Stimulated activated CD8-positive, alpha-beta memory T cell treated with anti-CD3 and anti-CD28 coated beads, Interleukin-4, amount 100 ng/mL, for 24 hours (primary cell): ENCODE results near the gene ZFAND6.
"Not testable (repeated sequence)": the region's sequence is repeated elsewhere in the genome, so short reads cannot be mapped to it uniquely, and the experiment has no call there.

Experiments
- DNase-seq: peaks from one replicate; pipeline ENCODE4 v3.0.0-alpha.2; 2020; ENCODE audit warnings: low read depth

Gene ZFAND6

GRCh38 chr15:80099241-80099640, 39.8 kb downstream of the ZFAND6 start:
- DNase-seq: no peak

GRCh38 chr15:80099662-80100061, 40.2 kb downstream of the ZFAND6 start:
- DNase-seq: not testable (repeated sequence)

- no peak for DNase-seq
Measured at GRCh38 chr15:80100247-80100646, 40.8 kb downstream of the ZFAND6 start.

- DNase-seq: no peak
Measured at GRCh38 chr15:80105193-80105592, 45.7 kb downstream of the ZFAND6 start.

GRCh38 chr15:80105595-80105994, 46.1 kb downstream of the ZFAND6 start:
- DNase-seq: no peak

GRCh38 chr15:80106051-80106450, 46.6 kb downstream of the ZFAND6 start:
- no peak for DNase-seq

GRCh38 chr15:80107204-80107603, 47.7 kb downstream of the ZFAND6 start:
- DNase-seq: no peak

- no peak for DNase-seq
Measured at GRCh38 chr15:80107774-80108173, 48.3 kb downstream of the ZFAND6 start.

- DNase-seq: no peak
Measured at GRCh38 chr15:80109388-80109787, 49.9 kb downstream of the ZFAND6 start.

- no peak for DNase-seq
Measured at GRCh38 chr15:80110920-80111319, 51.4 kb downstream of the ZFAND6 start.

- DNase-seq: no peak
Measured at GRCh38 chr15:80114114-80114513, 54.6 kb downstream of the ZFAND6 start.

- DNase-seq: no peak
Measured at GRCh38 chr15:80115021-80115420, 55.5 kb downstream of the ZFAND6 start.

- no peak for DNase-seq
Measured at GRCh38 chr15:80118956-80119355, 59.5 kb downstream of the ZFAND6 start.

- DNase-seq: no peak
Measured at GRCh38 chr15:80120636-80121035, 61.2 kb downstream of the ZFAND6 start.

- no peak for DNase-seq
Measured at GRCh38 chr15:80121546-80121945, 62.1 kb downstream of the ZFAND6 start.

- no peak for DNase-seq
Measured at GRCh38 chr15:80123034-80123433, 63.6 kb downstream of the ZFAND6 start.

- DNase-seq: not testable (repeated sequence)
Measured at GRCh38 chr15:80127253-80127652, 67.8 kb downstream of the ZFAND6 start.

GRCh38 chr15:80127911-80128310, 68.4 kb downstream of the ZFAND6 start:
- no peak for DNase-seq

GRCh38 chr15:80132382-80132781, 72.9 kb downstream of the ZFAND6 start:
- DNase-seq: no peak

- DNase-seq: no peak
Measured at GRCh38 chr15:80136854-80137253, 77.4 kb downstream of the ZFAND6 start.

GRCh38 chr15:80138961-80139360, 79.5 kb downstream of the ZFAND6 start:
- DNase-seq: no peak

- DNase-seq: no peak
Measured at GRCh38 chr15:80140909-80141308, 81.4 kb downstream of the ZFAND6 start.

GRCh38 chr15:80141916-80142598, 82.6 kb downstream of the ZFAND6 start:
- DNase-seq: no peak

GRCh38 chr15:80142646-80143045, 83.2 kb downstream of the ZFAND6 start:
- DNase-seq: no peak
